Hypothalamus (tissue), 51 donors: Measurements from ENCODE around the gene LAMC2.
A peak's percentile ranks its signal among the peaks of the same experiment; 100 is the strongest.
"Not testable (repeated sequence)": the region's sequence is repeated elsewhere in the genome, so short reads cannot be mapped to it uniquely, and the experiment has no call there.

Experiments used
- DNase-seq, 51 donors: peaks; one replicate each; lab custom pipeline; 2025; lab: John Stamatoyannopoulos, UW

LAMC2 gene

DNA sequence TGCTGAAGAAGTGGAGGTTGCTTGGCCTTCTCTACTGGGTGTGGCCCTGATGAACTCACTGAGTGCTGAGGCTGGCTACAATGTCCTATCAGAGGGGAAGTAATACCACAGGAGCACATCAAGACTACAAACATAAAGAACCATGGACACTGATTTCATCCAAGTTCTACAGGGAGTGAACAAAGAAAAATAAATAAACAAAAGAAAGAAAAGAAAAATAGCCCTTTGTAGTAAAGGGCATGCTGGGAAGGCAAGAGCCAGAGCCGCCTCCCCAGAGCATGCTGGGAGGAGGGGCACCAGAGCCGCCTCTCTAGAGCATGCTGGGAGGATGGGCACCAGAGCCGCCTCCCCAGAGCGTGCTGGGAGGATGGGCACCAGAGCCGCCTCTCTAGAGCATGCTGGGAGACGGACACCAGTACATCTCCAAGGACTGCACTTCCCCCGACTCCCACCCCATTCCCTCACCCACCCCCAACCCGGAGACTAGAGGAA, 65.9 kb downstream of the LAMC2 start:
- no peak for DNase-seq

DNA sequence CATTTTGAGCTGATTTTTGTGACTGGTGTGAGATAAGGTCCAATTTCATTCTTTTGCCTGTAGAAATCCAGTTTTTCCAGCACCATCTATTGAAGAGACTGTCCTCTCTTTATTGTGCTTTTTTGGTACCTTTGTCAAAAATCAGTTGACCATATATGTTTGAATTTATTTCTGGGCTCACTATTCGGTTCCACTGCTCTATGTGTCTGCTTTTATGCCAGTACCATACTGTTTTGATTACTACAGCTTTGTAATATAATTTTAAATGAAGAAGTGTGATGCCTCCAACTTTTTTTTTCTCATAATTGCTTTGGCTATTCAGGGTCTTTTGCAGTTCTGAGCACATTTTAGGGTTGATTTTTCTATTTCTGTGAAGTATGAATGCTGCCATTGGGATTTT, 69.0 kb downstream of the LAMC2 start:
- no peak for DNase-seq

DNA sequence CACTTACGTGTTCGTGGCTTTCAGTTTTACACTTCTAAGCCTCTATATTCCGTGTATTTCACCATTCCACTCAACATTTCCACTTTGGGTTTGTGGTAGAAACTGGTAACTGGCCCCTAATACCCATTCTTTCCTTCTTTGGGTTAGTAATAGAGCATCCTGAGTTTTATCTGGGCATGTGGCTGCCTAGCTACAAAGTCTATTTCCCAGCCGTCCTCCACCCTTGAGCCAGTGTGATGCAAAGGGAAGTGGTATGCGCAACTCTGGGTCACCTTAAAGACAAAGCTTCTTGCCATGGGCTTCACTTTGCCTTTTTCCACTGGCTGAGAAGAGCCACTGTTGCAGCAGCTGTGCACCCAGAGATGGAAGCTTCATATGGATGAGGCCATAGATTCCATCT, 73.9 kb downstream of the LAMC2 start:
- no peak for DNase-seq

DNA sequence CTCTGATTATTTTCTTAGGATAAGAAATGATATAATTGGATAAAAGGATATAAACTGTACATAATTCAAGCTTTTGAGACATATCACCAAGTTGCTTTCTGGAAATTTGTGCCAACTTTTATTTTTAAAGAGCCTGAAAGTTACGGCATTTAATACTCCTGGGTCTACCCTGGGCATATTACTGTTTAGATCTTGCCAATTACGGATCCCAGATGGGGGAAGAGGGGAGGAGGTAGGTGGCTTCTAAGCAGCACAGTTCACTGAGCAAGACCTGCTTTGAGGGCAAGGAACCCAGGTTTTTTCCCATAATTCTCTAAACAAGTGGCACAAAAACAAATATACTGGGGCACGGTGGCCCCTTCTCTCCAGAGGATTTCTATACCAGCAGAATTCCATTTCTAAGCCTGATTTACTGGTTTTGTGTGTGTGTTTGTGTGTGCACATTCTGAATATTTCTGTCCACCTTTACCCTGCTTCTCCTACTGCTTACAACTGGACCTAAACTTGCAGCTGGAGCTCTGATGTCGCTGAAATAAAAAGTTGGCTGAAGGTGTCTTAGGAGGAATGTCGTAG, 76.7 kb downstream of the LAMC2 start:
- no peak for DNase-seq

DNA sequence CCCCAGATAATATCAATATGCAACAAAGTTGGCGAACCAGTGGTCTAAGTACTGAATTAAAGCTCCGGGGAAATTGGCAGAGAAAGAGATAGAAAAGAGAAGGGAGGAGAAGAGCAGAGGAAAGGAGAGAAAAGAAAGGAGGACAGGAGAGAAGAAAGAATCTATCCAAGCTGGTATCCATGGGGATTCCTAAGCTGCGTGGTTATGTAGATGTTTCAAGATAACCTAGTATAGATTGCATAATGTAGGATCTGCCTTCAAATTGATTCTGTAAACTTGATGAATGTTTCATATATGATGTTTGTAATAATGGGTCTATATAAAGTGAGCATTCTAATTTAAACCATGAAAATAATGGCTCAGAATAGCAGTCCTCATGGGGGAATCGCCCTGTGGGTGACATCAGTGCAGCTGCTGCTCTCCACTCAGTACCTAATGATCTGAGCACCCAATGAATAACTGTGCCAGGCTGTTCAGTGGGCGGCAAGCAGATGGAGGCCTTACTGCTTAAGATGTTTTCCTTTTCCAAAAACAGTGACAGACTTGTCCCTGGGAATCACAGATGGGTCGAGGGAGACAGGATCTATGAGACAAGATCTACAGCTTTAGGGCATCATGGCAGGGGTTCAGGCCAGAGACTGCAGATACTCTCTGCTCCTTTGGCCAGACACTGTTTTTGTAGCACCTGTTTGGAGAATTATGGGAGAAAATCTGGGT, 78.0 kb downstream of the LAMC2 start:
- peak in 1 of 51 donors; percentile 37 for DNase-seq

DNA sequence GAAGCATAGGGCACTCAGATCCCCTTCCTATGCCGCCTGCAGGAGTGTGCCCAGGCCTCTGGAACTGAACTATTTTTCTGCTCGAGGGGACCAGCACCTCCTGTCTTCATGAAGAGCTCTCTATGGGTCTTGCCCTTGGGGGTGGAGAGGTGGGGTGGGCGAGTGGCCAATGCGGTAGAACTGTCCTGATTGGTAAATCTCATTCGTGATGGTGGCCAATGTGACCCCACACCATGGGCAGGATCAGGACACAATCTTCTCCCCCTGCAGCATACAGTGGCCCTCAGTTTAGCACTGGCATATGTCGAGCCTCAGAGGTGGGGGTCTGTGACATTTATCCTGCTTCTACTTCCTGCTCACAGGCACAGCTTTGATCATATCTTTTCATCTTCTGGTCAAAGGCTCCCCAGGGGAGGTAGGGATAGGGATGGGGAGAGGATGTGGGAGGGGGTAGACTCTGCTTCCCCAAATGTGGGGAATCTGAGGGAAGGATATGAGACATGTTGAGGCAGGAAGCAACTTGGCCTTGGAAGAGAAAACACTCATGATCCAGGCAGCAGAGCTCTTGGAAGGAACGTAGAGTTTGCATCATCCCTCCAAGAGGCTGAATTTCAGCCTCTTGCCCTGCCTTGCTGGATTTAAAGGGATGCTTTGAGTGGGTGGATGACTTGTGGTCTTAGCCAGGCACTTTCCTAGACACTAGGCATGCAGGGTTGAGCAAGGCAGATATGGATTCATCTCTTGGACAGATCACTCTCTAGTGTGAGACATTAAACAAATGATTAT, 81.8 kb downstream of the LAMC2 start:
- no peak for DNase-seq

DNA sequence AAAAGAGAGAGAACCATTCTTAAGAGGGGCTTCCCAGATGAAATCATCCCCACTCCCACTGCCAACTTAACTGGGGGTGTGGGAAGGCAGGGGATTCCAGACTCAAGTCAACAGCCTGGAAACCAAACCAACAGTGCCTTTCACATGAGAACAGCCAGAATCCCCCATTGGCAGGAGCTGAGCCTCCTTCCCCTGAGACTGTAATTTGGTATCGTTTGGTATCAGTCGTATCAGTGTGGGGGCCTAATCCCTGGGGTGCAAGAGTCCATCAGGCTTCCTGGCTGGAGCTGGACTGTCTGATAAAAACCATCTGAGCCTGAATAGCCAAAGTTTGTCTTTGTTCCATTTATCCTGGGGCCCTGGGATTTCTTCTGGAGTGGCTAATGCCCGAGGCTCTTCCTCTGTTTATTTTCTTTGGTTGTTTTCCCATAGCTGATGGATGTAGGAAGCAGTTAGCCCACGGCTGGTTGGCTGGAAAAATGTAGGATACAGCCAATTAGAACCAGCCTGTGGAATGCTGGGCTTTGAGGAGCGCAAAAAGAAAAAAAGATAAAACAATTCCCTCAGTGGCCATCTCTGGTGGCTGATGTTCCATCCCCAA, 84.6 kb downstream of the LAMC2 start:
- DNase-seq, result no peak

DNA sequence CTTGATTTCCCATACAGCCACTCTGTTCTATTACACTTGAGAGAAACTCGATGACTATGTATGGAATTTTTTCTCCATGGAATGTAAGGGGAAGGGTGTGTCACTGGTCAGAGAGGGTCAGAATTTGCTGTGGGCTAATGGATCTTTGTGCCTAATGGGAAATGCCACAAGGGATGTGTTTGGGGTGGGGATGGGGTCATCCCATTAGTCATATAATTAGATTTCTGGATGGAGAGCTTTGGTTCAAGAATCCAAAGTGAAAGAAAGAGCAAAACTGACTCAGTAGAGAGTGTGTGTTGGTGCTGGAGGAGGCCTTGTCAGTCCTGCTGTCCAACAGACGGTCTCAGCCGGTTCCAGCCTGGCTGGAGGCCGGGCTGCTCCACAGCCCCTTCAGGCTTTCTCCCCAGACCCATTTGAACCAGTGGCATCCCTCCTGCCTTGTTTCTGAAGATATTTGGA, 86.4 kb downstream of the LAMC2 start:
- no peak for DNase-seq

DNA sequence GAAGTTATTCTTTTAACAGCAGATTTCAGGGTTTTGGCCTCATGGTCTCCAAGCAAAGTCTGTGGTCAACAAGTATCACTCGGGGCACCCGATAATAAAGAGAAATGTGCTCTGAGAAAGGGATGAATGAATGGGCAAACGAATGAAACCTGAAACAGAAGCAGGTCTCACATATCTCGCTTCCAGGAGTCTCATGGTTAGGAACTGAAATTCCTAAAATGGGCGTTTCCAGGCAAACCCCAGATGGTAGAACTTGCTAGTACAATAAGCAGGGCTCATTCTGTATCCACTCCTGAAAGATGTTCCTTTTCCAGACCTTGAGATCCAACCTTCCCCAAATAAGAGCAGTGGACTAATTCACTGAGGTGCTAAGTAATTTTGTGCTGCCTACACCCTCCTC, 87.2 kb downstream of the LAMC2 start:
- DNase-seq, result no peak

DNA sequence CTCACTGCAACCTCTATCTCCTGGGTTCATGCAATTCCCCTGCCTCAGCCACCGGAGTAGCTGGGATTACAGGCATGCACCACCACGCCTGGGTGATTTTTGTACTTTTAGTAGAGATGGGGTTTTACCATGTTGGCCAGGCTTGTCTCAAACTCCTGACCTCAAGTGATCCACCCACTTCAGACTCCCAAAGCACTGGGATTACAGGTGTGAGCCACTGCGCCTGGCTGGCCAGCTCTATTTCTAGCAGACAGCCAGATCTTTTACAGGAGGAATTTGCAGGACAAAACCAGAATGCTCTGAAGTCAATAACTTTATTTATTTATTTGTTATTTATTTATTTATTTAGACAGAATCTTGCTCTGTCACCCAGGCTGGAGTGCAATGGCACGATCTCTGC, 87.9 kb downstream of the LAMC2 start:
- DNase-seq, result not testable (repeated sequence)

DNA sequence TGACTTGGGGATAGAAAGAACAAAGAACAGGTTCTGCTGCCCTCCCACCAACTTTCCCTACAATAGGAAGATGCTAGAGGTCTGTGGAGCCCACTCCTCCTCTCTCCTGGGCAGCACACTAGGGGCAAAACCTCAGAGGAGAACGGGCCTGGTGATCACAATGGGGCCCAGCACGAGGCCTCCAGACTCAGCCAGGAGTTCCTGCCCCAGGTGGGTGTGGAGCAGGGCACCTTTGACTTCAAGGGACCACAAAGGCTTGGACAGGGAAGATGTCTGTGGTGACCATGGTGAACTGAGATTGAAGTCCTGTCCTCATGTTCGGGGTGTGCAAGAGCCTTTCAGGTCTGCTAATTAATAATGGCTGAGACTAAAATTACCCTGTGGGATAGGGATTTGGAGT, 88.8 kb downstream of the LAMC2 start:
- no peak for DNase-seq

DNA sequence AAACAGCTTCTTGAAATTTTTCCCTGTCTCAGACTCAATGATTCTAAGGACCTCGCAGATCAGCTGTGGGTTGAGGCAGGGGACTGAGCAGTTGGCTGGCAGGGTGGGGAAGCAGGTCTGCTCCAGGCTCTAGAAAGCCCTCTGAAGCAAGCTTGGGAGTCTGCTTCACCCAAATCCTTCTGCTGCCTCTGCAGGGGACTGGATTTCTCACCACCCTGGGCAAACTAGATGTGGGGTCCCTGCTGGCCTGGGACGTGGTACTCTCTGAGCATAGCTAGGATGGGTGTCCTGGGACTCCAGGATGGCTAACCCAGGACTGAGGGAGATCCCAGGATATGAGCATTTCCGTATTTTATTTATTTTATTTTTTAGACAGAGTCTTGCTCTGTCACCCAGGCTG, 89.3 kb downstream of the LAMC2 start:
- DNase-seq, result no peak

DNA sequence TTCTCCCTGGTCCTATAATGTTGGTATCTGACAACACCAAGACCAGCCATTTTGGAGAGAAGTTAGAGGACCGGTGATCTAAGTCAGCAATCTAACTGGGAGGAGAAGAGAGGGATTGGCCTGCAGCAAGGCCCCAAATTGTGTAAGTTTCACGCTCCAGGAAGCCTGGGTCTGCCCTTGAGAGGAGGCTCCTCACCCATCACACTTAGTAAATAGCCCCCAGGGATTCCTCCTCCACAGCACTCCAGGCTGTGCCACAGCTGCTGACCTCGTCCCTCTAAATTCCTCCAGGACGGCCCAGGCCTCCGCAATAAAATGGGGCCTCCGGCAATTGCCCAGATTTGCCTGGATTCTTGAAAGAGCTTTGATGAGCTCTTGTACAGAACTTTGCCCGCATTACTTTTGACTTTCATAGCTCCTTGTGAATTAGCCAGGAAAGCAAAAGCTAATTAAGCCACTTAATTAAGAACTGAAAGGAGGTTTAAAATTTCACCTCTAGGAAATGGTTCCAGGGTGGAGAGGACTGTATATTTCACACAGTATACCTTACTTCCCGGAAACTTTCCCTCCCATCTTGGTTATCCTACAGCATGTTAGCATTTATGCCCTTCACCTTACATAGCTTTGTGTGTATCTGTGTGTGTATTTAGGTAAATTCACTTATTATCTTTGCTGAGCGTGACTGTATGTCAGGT, 90.5 kb downstream of the LAMC2 start:
- no peak for DNase-seq

DNA sequence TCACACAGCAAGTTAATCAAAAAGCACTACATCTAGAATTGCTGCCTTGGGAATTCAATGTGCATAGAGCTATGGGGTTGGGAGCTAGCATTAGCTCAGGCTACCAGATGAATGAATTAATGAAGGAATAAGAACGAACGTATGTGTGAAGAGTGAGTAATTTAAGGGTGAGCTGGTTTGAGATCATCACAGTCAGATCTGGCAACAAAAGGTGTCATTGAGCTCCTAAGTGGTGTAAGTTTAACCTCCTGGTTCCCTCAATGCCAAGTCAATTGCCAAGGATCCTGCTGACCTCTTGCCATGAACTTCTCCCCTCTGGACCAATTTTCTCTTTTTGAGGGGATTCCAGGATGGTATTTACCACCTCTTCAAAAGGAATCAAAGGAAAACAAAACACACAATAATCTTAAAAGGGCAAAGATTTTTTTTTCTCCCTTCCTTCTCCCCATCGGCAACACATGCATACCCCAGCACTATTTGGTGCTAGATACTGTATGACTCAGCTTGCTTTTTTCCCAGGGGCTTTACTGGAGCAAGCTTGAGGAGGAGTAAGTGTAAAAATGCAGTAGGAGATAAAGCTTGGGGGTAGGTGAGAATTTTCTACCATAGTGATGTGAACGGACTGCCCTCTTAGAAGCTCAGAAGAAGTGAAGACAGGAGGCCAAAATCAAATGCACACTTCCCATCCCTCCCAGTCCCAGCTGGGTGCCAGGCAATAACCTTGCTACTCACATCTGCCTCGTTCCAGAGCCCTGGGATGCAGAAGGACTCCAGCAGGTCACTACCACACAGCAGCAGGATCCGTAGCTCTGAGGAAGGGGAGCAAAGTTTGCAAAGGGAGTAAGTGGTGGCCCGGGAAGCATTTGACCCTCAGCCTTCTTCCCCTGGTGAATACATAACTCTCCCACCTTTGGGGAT, 92.0 kb downstream of the LAMC2 start:
- no peak for DNase-seq

DNA sequence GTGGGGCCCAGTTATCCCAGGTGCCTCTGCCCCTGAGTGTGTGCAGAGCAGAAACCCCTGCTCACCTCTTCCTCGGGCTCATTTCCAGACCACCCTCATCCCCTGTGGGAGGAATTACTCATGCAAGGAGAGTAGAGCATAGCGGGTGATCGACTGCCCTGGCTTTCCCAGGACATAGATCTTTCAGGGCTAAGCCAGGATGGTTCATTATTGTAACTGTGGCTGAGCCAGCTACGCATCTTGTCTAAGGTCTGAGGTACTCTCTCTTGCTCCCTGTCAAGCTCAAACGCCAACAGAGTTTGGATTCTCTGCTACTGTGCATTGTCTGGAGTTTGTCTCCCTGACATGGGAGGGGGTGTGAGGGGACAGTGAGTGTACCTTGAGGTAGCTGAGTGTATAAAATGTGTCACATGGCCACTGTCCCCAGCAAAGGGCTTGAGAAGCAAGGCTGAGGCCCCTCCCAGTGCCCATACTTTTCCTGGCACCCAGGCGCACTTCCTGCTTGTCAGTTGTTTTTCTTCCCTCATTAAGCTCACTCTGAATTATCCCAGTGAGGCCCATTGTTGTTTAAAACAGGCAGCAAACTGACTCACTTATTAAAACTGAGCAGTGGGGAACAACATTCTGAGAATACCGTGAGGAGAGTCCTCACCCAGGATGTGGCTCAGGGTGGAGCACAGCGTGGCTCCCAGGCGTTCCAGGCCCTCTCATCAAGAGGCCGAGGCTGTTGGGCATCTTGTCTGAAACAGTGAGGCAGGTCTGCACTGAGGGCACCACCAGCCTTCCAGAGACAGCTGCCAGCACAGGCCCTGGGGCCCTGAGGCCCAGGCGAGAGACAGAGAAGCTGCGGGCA, 92.9 kb downstream of the LAMC2 start:
- DNase-seq, result no peak

DNA sequence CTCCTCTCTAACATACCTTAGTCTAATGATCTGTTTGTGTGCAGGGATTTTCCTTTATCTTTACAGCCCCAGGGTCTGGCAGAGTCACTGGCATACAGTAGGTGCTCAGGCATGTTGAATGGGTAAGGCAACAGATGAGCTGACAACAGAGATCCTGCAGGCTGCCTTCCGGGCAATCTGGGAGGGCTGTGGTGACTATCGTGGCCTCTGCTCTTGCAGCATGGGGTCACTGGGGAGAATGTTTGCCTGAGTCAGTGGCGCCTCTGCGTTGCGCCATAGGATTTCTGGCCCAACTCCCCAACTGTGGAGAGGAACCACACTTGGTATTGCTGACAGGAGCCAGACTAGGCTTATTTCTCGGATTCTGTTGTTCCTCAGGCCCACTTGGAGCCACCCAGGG, 93.8 kb downstream of the LAMC2 start:
- no peak for DNase-seq

DNA sequence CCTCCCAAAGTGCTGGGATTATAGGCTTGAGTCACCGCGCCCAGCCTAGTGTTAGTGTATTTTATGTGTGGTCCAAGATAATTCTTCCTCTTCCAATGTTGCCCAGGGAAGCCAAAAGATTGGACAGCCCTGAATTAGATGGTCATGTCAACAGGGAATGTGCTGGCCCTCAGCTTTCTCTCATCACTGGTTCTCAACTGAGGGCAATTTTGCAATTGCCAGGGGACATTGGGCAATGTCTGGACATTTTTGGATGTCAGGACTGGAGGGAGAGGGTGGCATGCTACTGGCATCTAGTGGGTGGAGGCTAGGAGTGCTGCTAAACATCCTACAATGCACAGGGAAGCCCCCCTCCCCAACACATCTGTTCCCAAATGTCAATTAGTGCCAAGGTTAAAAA, 95.0 kb downstream of the LAMC2 start:
- DNase-seq, result no peak

DNA sequence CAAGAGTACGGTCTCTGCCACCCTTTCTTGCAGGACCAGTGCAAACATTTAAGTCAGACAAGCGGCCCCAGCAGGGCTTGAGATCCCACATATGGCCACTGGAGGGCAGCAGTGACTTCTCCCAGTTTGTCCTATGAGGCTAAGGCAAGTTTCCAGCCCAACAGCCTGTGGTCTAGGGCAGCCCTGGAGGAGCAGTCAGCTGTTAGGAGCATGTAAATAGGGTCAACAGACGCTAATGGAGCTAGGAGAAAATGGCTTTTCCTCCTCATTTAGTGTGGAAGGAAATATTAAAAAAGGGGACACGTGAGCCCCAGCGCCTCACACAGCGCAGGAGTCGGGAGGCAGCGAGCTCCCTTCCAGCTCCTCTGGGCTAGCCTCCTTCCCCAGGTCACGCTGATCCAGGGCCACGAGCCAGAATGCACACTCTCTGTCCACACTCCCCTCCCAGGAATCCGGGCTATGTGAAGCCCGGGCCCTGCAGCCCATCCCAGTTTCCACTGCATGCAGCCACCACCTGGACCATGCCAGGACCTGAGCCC, 95.6 kb downstream of the LAMC2 start:
- peak; percentile 11 to 91 (median 70) for DNase-seq
